Pancreas (tissue), 10 donors: ENCODE results near the gene TGFBR1. TPM values are rescaled to one million over a fixed set of nuclear protein-coding genes. Genes with fewer than 3 reads are reported as not detected.

ENCODE experiments used
- ATAC-seq, 4 donors: fragments of 200-7000 bp; cut with Tn5 transposase; one replicate each; pipeline versions ENCODE4 v1.8.0 to v1.9.1; 2020; ENCODE audit warnings: mild to moderate bottlenecking in 4 of 4, moderate library complexity in 4 of 4
- DNase-seq, 6 donors: peaks; one replicate each; pipeline ENCODE4 v3.0.0-alpha.2; 2020
- FAIRE-seq: peaks from 2 replicates; lab custom pipeline; 2012; peaks lifted over from hg19 to GRCh38; lab: Jason Lieb, UNC
- H3K27ac ChIP-seq, 4 donors: fragments of 200-600 bp; sonication (generic); 1 replicate in 3 of 4; 2 replicates in 1 of 4; pipeline versions ENCODE4 v1.5.0 to v1.8.0; 2020
- H3K27me3 ChIP-seq, 4 donors: fragments of 200-600 bp; one replicate each; pipeline ENCODE4 v1.8.0; 2021
- H3K36me3 ChIP-seq, 3 donors: fragments of 200-600 bp; sonication (generic) in 1 of 3; one replicate each; pipeline versions ENCODE4 v1.5.0 to v1.8.0; 2020 to 2021
- H3K4me1 ChIP-seq, 3 donors: fragments of 200-600 bp; one replicate each; pipeline ENCODE4 v1.8.0; 2021
- H3K4me3 ChIP-seq, 4 donors: fragments of 200-600 bp; sonication (generic) in 2 of 4; one replicate each; pipeline versions ENCODE4 v1.5.0 to v1.8.0; 2020 to 2021
- H3K9me3 ChIP-seq, 4 donors: fragments of 200-600 bp; one replicate each; pipeline ENCODE4 v1.8.0; 2021
- CTCF ChIP-seq, 4 donors: fragments of 200-600 bp; sonication (generic) in 3 of 4; IDR thresholded peaks; one replicate each; pipeline versions ENCODE4 v1.5.0 to v1.8.0; 2021; ENCODE audit warnings: antibody characterized with exemption in 4 of 4
- WGBS, 2 donors: extraction: QIAGEN DNeasy Blood & Tissue Kit; methylation state at CpG; one replicate each; pipeline ENCODE4 v1.1.7; 2013; 5-methylcytosine and 5-hydroxymethylcytosine counted together
- intact Hi-C, 3 donors: fragments of 100-400 bp; cut with DNase I; formaldehyde crosslinking; loops; one replicate each; pipeline versions ENCODE4 v1.11.1 to v1.14.2; 2022
- polyA plus RNA-seq, 2 donors: library from polyadenylated mRNA; stranded (reverse); fragments of 200-250 nt; gene quantifications; one replicate each; pipeline ENCODE4 v1.2.3, GENCODE V29; 2013
- total RNA-seq, 6 donors: library from RNA; stranded (reverse); fragmentation: NEBNext Ultra II Directional in 4 of 6; extraction: Animal tissue kit (Norgen Biotek cat#: 25700) in 4 of 6; gene quantifications; one replicate each; pipeline versions ENCODE4 v1.2.1 to v1.2.4, GENCODE V29; 2021 to 2023
- donor health status: healthy with polysubstance abuse.
- donor health status: DM: no; HTN: no; CAD: no; lungs with moderate emphysema.
- donor health status: DM: no; HTN: no; CAD: no.
- donor health status: control.
- donor health status: control.
- donor health status: Bipolar disorder and iron deficiency.
- donor health status: DM: yes; HTN: yes; CAD: no.
- donor health status: DM: no; HTN: no; CAD: no.
- donor health status: DM: no; HTN: no; CAD: no.
- donor health status: DM: yes; HTN: yes; CAD: no.

TGFBR1 gene
- total and polyA plus RNA-seq, 8 donors, result 3.5 to 43.6 (median 12.2) TPM

- DNase-seq, result no peak
- Histone ChIP-seq H3K36me3 (no peaks in the 10 kb centered on the region), H3K27ac (no peak overlapping the region), H3K4me3 (no peak overlapping the region), H3K9me3 (no peaks in the 10 kb centered on the region), H3K4me1 (peaks cover 0 to 4% (median 0%) of the 10 kb centered on the region in 3 donors), H3K27me3 (no peaks in the 10 kb centered on the region)
- intact Hi-C loops, result no loop called here
- ATAC-seq, result no peak
- no peak for FAIRE-seq
- TF ChIP-seq CTCF (IDR thresholded peaks at IDR 0.05), result no peak
- 93 to 94% methylated on average over 3 of the region's 3 CpGs for WGBS, 2 donors
Measured at GRCh38 chr9:99124534-99125255, 19.8 kb downstream of the TGFBR1 start.

GRCh38 chr9:99125446-99125845 is 20.5 kb downstream of the TGFBR1 start:
- no peak for FAIRE-seq
- H3K4me1 ChIP-seq, result peaks cover 0 to 4% (median 0%) of the 10 kb centered on the region in 3 donors

GRCh38 chr9:99126312-99126711 is 21.4 kb downstream of the TGFBR1 start:
- FAIRE-seq, result no peak
- DNase-seq, result no peak
- intact Hi-C loops, result no loop called here
- Histone ChIP-seq H3K27ac (no peak overlapping the region), H3K4me1 (peaks cover 0 to 4% (median 0%) of the 10 kb centered on the region in 3 donors), H3K36me3 (no peaks in the 10 kb centered on the region), H3K9me3 (no peaks in the 10 kb centered on the region), H3K4me3 (no peak overlapping the region), H3K27me3 (no peaks in the 10 kb centered on the region)
- 96 to 97% methylated on average over 2 of the region's 2 CpGs for whole genome bisulfite sequencing, 2 donors
- ATAC-seq, result no peak
- TF ChIP-seq CTCF (IDR thresholded peaks at IDR 0.05), result no peak

More at GRCh38 chr9:99125446-99125845, 20.5 kb downstream of the TGFBR1 start:
- no peak for TF ChIP-seq CTCF (IDR thresholded peaks at IDR 0.05)
- Histone ChIP-seq H3K27ac (no peak overlapping the region), H3K27me3 (no peaks in the 10 kb centered on the region), H3K4me3 (no peak overlapping the region), H3K9me3 (no peaks in the 10 kb centered on the region), H3K36me3 (no peaks in the 10 kb centered on the region)
- ATAC-seq, result no peak
- intact Hi-C loops, result no loop called here
- WGBS, 2 donors, result 70 to 79% methylated on average over 1 of the region's 1 CpG
- no peak for DNase-seq

GRCh38 chr9:99127356-99128132 is 22.6 kb downstream of the TGFBR1 start:
- WGBS, 2 donors, result 89% methylated on average over 3 of the region's 3 CpGs
- Histone ChIP-seq H3K27me3 (no peaks in the 10 kb centered on the region), H3K4me1 (peaks cover 0 to 1% (median 0%) of the 10 kb centered on the region in 3 donors), H3K9me3 (no peaks in the 10 kb centered on the region), H3K36me3 (no peaks in the 10 kb centered on the region), H3K4me3 (no peak overlapping the region), H3K27ac (no peak overlapping the region)
- ATAC-seq (no peak), DNase-seq (no peak), FAIRE-seq (no peak)
- TF ChIP-seq CTCF (IDR thresholded peaks at IDR 0.05), result no peak
- intact Hi-C loops, result no loop called here

GRCh38 chr9:99128133-99128406 is 23.2 kb downstream of the TGFBR1 start:
- WGBS, 2 donors, result 94 to 100% methylated on average over 1 of the region's 1 CpG
- no peaks in the 10 kb centered on the region for H3K27me3 ChIP-seq
- intact Hi-C loops, result no loop called here
- no peaks in the 10 kb centered on the region for H3K36me3 ChIP-seq
- no peaks in the 10 kb centered on the region for H3K9me3 ChIP-seq
- ATAC-seq, result no peak
- no peak overlapping the region for H3K4me3 ChIP-seq
- no peak for DNase-seq
- no peak for TF ChIP-seq CTCF (IDR thresholded peaks at IDR 0.05)
- no peak for FAIRE-seq
- H3K4me1 ChIP-seq, result no peaks in the 10 kb centered on the region
- no peak overlapping the region for H3K27ac ChIP-seq
